GM12864 (cell line): ENCODE measurements around the gene GSC.
"Not testable (repeated sequence)": the region's sequence is repeated elsewhere in the genome, so short reads cannot be mapped to it uniquely, and the experiment has no call there.

Experiments
- DNase-seq: peaks from one replicate; pipeline ENCODE4 v3.0.0-alpha.2; 2011; ENCODE audit warnings: low read depth
- H3K4me3 ChIP-seq: 2 replicates; pipeline ENCODE4 v1.5.1; 2011; ENCODE audit warnings: mild to moderate bottlenecking, low read depth, low read length, control low read depth
- TF ChIP-seq, protein P1 (sequence below): IDR thresholded peaks from 2 replicates; pipeline ENCODE4 v1.5.1; 2011; ENCODE audit warnings: low read depth, mild to moderate bottlenecking, moderate library complexity, low read length, control low read depth, inconsistent platforms; ENCODE audit errors: missing control alignments

GSC gene

DNA sequence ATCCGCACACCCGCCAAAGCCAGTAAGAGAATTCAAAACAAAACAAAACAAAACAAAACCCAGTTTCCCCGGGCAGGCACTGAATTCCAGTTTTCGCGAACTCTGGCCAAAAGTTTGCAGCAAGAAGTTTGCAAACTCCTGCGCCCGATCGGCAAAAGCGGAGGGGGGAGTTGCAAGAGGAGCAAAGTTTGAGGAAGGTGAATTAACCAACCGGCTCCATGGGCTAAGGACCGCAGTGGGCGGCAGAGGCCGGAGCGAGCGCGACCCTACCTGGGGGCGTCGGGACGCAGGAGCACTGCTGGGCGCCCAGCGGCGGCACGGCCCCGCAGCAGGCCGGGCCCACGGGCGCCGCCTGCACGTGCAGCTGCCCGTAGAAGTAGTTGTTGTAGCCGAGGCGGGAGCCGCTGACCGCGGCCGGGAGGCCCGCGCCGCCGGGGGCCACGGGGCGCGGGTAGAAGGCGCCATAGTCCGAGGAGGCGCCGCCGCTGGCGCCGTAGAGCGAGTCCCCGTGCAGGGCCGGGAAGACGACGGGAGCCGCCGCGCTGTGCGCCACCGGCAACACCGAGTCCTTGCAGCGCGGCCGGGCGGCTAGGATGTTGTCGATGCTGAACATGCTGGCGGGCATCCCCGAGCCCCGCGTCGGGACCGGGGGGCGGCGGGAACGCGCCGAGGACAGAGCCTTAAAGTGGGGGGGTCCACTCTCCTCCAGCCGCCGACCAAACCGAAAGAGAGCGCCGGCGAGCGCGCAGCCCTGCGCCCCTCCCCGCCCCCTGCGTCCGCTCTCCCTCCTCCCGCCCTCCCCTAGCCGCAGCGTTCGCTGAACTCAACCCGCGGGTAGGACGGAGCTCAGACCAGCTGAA is at the start of gene GSC:
TSS of gene GSC (minus strand) at position 723 of the 860 bp plus-strand sequence. CDS start at position 625, 98 bp downstream.
- DNase-seq = no peak
- no peak within 1 kb of the TSS for H3K4me3 ChIP-seq
- TF ChIP-seq, protein P1, sequence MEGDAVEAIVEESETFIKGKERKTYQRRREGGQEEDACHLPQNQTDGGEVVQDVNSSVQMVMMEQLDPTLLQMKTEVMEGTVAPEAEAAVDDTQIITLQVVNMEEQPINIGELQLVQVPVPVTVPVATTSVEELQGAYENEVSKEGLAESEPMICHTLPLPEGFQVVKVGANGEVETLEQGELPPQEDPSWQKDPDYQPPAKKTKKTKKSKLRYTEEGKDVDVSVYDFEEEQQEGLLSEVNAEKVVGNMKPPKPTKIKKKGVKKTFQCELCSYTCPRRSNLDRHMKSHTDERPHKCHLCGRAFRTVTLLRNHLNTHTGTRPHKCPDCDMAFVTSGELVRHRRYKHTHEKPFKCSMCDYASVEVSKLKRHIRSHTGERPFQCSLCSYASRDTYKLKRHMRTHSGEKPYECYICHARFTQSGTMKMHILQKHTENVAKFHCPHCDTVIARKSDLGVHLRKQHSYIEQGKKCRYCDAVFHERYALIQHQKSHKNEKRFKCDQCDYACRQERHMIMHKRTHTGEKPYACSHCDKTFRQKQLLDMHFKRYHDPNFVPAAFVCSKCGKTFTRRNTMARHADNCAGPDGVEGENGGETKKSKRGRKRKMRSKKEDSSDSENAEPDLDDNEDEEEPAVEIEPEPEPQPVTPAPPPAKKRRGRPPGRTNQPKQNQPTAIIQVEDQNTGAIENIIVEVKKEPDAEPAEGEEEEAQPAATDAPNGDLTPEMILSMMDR = no peak

DNA sequence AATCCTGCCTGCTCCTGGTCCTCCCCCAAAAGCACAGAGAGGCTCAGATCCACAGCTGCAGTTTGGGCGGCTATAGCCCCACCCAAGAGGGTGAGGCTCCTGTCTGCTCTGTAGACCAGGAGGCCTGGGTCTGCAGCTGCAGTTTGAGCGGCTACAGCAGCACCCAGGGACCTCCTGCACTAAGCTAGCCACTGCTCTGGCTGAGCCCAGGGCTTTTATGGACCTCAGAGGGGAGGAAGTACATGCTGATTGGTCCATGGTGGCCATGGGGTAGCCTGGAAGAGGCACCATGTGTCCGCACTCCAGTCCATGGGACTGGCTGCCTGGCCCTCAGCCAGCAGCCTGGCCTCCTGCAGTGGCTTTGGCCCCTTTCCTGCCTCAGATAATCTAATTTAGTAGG is 49.6 kb upstream of the GSC start:
- TF ChIP-seq, protein P1 = no peak
- DNase-seq = no peak

DNA sequence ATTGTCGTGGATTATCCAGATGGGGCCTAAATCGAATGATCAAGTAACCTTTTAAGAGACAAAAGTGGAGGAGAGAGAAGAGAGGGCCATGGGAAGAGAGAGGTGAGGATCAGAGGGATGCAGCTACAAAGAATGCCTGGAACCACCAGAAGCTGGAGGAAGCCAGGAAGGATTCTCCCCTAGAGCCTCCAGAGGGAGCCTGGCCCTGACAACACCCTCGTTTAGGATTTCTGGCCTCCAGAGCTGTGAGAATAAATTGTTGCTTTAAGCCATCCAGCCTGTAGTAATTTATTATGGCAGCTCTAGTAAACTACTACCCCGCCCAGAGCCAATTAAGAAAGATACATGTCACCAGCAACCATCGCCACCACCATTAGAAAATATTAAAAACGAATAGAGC is 46.2 kb upstream of the GSC start:
- no peak for DNase-seq
- H3K4me3 ChIP-seq = no peak overlapping the region
- TF ChIP-seq, protein P1 = no peak

More for the DNA sequence above, 49.6 kb upstream of the GSC start:
- no peak overlapping the region for H3K4me3 ChIP-seq

DNA sequence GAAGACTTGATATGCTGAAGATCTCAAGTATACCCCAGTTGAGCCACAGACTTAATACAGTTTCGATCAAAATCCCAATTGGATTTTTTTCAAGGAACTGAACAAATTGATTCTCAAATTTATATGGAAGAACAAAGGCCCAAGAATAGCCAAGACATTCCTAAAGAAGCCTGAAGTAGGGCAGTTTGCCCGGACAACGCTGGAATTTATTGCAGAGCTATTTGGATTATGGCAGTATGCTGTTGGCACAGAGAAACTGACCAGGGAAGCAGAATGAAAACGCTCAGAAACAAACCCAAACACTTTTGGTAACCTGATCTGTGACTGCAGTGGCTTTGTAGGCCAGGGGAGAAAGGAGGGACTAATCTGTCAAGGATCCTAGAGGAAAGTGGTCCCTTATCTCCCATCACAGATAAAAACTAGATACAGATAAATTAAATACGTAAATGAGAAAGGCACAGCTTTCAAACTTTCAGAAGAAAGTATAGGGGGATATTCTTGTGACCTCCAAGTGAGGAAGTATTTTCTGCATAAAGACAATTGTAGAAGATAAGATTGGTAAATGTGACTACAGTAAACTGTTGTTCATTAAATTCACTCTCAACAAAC is 35.9 kb upstream of the GSC start:
- DNase-seq = no peak
- TF ChIP-seq, protein P1 = no peak
- no peak overlapping the region for H3K4me3 ChIP-seq

DNA sequence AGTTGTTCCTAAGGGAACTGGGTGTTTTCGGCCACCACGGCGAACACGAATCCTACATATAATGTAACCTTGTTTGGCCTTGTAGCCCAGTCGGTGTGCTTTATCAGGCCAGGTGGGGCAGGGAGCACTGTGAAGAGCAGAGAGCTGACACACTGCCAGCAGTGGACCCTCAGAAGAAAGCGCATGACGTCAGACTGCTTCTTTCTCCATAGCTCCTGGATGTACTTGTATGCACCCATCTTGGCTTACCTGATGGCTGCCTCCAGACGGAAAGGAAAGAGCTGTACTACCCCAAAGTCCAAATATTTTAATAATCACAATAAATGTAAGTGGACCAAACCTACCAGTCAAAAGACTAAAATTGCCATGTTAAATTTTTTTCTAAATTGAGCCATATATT is 31.3 kb upstream of the GSC start:
- TF ChIP-seq, protein P1 = no peak
- H3K4me3 ChIP-seq = no peak overlapping the region
- DNase-seq = no peak

DNA sequence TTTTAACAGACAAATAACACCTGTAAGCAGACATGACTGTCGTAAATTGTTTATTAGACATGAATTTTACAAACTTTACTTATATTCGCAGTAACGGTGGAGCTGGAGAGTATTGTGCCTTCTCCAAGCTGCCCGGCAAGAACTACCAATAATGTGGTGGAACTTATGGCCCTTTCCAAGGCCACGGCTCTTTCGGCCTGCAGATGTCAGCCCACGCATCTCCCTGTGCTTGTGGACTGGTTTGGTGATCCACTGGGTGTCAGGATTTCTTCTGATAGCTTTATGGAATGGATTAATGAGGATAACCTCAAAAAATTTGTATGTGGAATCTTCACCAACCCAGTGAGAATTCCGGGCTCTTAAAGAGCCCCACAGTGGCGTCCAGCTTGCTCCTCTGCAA is 30.9 kb upstream of the GSC start:
- H3K4me3 ChIP-seq = not testable (repeated sequence)

DNA sequence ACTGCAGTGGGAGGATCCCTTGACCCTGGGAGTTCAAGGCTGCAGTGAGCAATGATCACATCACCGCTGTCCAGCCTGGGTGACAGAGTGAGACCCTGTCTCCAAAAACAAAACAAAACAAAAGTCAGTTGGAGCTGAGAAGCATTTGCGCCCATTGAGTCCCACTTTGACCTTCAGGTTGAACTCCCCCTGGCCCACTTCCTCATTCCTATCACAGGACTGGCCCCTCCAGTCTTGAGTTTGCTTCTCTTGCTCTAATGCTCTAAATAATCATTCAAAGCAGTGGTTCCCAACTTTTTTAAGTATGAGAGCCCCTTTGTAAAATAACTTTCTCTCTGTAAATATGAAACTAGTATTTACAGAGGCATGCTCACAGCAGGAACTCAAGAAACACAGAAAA is 28.0 kb upstream of the GSC start:
- TF ChIP-seq, protein P1 = no peak
- H3K4me3 ChIP-seq = no peak overlapping the region
- DNase-seq = no peak

More for the DNA sequence above, 30.9 kb upstream of the GSC start:
- DNase-seq = not testable (repeated sequence)
